Measurements from ENCODE around the gene OAF. TPM values are rescaled to one million over a fixed set of nuclear protein-coding genes. Genes with fewer than 3 reads are reported as not detected.

OAF gene
- total RNA-seq, 1 experiment from 2014 or later = 11.6 TPM

DNA sequence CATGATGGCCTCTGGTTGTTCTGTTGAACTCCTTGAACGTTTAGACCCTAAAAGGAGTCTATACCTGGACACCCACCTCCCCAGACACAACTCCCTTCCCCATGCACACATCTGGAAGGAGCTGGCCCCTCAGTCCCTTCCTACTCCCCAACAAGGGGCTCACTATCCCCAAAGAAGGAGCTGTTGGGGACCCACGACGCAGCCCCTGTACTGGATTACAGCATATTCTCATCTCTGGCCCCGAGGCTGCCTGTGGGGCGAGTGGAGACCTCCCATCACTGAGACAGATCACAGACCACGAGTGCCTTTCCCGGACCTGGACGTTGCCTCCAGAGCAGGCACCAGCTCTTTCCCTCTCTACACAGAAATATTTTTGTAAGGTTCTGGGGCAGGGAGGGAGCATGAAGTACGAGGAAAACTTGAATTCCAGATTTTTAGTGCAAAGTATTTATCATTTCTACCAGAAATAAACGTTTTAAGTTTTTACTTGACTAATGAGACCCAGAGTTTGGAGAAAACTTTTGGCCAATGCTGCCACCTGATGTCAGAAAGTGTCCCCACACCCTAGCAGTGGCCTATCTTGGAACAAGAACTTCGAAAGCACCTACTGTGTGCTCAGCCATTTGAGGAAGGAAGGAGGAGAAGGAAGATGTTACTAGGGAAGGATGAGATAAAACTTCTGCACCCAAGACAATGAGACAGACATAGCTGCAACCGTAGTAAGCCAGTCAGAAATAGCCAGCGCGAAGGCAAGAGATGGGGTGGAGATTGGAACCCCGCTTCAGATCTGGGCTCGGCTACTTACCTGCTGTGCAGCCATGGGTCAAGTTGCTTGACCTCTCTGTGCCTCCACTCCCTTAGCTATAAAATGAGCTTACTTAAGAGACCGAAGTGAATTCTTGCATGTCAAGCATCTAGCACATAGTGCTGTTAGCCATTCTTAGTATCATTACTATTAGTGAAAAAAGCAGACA lies 18.9 kb downstream of the OAF start:
- H3K27me3 ChIP-seq (ENCODE audit: control insufficient read depth, insufficient read depth, low read length) = peaks cover 3% of the 10 kb centered on the region; the same call in 1 of the 2 replicates
- no peaks in the 10 kb centered on the region for H3K36me3 ChIP-seq (replicated peaks; ENCODE audit: control insufficient read depth, insufficient read depth, low read length)
- no peak overlapping the region for H3K4me3 ChIP-seq (ENCODE audit: insufficient read depth, low read depth, low read length)
- DNase-seq = peak; percentile 78

DNA sequence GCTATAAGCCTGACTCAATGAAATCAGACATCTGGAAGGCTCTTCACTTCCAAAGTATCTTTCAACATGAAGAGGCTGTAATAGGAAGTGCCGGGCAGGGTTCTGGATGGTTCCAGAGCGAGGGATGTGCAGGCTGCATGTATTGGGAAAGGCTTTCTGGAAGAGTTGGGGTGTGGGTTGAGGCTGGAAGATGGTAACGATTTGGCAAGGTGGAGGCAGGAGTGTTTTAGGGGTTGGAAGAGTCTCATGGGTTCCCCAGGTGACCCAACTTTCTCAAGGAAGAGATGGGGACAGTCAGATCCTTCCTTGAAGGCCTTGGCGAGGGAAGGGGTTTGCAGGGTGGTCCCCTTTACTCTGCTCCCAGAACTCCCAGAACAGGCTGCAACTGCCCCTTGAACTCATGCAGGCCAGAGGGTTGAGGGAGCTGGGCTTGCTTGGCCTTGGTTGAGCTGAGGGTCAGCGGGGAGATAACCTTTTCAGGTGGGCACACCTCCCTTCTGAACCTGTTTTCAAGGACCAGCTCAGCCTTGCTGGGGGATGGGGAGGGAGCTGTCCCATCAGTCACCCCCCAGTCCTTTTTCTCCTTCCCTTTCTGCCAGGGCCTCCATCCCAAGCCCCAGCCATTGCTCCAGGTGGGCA lies 19.7 kb downstream of the OAF start:
- peaks cover 3% of the 10 kb centered on the region; the same call in 1 of the 2 replicates for H3K27me3 ChIP-seq (ENCODE audit: control insufficient read depth, insufficient read depth, low read length)
- no peak for DNase-seq
- H3K4me3 ChIP-seq (ENCODE audit: insufficient read depth, low read depth, low read length) = no peak overlapping the region
- no peaks in the 10 kb centered on the region for H3K36me3 ChIP-seq (replicated peaks; ENCODE audit: control insufficient read depth, insufficient read depth, low read length)

DNA sequence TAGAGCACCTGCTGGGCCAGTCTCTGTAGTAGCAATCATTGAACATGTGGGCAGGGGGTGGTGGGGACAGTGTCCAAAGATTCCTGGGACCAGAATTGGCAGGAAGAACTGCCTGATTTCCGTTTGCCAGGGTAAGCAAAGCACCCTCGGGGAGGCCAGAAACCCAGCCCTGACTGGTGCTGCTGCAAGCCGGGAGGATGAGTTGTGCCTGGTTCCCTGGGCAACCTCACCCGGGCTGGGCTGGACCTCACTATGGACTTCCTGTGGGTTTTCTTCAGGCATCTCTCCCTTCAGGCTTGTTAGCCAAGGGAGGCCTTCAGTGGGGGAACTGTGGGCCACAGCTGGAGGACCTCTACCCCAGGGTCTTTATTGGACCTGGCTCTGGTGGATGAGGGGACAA lies 21.1 kb downstream of the OAF start:
- Histone ChIP-seq H3K36me3 (replicated peaks; ENCODE audit: control insufficient read depth, insufficient read depth, low read length) (no peaks in the 10 kb centered on the region), H3K27me3 (ENCODE audit: control insufficient read depth, insufficient read depth, low read length) (peaks cover 3% of the 10 kb centered on the region; the same call in 1 of the 2 replicates), H3K4me3 (ENCODE audit: insufficient read depth, low read depth, low read length) (no peak overlapping the region)
- no peak for DNase-seq

DNA sequence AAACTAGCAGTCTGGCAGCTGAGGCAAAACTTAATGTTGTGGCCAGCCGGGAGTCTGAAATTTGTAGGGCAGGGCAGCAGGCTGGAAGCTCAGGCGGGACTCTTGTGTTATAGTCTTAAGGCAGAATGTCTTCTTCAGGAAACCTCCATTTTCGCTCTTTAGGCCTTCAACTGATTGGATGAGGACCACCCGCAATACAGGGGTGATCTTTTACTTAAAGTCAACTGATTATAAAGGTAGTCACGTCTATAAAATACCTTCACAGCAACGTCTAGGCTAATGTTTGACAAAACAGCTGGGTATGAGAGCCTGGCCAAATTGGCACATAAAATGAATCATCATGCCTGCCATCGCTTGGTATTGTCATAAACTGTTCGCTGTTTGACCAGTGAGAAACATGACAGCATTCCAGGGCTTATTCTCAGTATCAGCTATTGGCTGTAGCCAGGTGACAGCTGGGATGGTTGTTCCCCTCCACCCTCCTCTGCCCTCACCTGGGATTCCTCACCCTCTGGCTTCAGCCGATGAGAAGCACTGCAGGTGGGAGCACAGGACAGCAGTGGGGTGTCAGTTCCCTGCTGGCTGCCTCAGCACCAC lies 22.5 kb downstream of the OAF start:
- Histone ChIP-seq H3K27me3 (ENCODE audit: control insufficient read depth, insufficient read depth, low read length) (peaks cover 4% of the 10 kb centered on the region; the same call in 1 of the 2 replicates), H3K4me3 (ENCODE audit: insufficient read depth, low read depth, low read length) (no peak overlapping the region), H3K36me3 (replicated peaks; ENCODE audit: control insufficient read depth, insufficient read depth, low read length) (no peaks in the 10 kb centered on the region)
- no peak for DNase-seq

DNA sequence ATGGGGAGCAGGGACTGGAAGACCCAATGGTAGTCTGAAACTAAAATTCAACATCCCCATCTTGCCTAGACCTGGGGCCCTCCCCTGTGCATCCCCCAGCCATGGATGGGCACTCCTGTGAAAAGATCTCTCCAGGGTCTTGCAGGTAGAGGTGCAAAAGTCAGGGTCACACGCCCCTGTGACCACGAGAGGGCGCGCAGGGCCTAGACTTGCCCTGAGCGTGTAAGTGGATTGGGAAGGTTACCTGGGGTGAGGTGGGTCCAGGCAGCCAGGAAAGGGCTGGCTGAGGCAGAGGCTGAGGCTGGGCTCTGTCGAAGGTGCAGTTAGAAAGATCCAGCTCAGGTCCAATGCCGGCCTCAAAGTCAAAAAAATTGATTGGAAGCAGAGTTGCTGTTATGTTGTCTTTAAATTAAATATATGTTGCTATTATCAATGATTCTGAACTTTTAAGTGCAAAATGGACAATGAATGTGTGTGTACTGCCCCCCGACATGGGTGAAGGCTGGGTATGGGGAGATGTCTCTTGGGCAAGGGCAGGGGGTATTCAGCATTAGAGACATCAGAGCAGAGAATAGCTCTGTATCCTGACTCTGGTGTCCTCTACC lies 24.3 kb downstream of the OAF start:
- no peaks in the 10 kb centered on the region for H3K36me3 ChIP-seq (replicated peaks; ENCODE audit: control insufficient read depth, insufficient read depth, low read length)
- peaks cover 14% of the 10 kb centered on the region for H3K27me3 ChIP-seq (ENCODE audit: control insufficient read depth, insufficient read depth, low read length)
- no peak overlapping the region for H3K4me3 ChIP-seq (ENCODE audit: insufficient read depth, low read depth, low read length)
- DNase-seq = peak; percentile 91

DNA sequence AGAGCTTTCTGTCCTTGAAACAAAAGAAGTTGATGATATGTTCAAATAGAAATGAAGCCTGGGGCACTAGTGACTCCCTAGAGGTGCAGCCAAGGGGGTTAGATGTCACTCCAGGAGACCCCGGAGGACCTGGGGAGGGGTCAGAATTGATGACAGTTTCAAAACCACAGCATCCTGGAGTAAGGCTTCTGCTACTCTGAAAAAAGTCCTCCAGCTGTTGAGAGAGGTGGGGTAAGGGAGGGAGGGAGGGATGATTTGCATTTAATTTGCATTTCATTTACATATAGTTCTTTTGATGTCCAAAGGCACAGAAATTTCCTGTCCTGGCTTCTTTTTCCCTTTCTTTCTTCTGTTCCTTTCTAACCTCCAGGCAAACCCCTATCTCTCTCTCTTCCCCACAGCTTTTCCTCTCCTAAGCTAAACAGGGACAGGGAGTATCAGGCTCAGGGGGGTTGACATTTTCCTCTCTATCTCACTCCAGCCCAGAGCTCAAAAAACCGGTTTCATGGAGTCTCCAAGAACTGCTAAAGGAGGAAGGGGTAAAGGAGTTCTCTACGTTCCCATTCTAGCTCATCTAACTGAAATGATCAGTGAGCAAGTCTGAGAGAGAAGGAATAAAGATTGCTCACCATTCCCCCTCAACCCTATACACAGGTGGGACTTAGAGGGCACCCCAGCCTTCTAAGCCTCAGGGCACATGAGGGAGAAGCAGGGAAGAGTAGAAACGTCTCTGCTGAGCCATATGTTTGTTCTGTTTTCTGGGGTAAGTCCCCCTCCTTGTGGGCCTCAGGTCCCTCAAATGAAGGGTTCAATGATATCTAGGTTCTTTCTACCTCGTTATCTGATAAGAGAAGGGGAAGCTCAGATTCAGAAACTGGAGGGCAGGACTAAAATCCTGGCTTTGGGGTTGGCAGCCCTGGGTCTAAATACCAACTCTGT lies 25.6 kb downstream of the OAF start:
- DNase-seq = no peak
- Histone ChIP-seq H3K4me3 (ENCODE audit: insufficient read depth, low read depth, low read length) (no peak overlapping the region), H3K36me3 (replicated peaks; ENCODE audit: control insufficient read depth, insufficient read depth, low read length) (no peaks in the 10 kb centered on the region), H3K27me3 (ENCODE audit: control insufficient read depth, insufficient read depth, low read length) (peaks cover 24% of the 10 kb centered on the region)

DNA sequence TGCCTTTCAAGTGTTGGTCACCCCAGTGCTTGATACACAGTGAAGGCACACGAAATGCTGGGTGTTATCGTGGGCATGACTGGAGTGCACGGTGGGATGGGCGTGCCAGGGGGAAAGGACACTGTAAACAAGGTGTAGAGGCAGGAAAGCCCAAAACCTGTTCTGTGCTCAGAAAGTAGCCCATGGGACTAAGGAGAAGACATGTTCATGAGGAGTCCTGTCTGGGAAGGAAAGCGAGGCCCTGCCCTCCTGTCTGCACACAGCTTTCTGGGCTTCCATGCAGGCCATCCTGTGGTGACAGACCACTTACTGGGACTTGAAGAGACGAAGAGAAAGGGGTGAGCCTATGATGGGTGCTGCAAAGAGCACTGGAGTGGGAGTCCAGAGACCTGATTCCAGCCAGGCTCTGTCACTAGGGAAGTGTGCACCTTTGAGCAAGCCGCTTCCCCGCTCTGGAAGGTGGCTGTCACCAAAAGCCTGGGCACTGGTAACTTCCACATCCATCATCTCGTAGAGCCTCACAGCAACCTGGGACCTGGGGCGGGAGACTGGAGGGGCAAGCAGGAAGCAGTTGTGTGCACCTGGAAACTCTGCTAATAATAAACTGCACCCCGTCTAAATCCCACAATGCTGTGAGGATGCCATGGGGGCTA lies 28.3 kb downstream of the OAF start:
- H3K36me3 ChIP-seq (replicated peaks; ENCODE audit: control insufficient read depth, insufficient read depth, low read length) = no peaks in the 10 kb centered on the region
- DNase-seq = no peak
- H3K27me3 ChIP-seq (ENCODE audit: control insufficient read depth, insufficient read depth, low read length) = peaks cover 23% of the 10 kb centered on the region
- H3K4me3 ChIP-seq (ENCODE audit: insufficient read depth, low read depth, low read length) = no peak overlapping the region

DNA sequence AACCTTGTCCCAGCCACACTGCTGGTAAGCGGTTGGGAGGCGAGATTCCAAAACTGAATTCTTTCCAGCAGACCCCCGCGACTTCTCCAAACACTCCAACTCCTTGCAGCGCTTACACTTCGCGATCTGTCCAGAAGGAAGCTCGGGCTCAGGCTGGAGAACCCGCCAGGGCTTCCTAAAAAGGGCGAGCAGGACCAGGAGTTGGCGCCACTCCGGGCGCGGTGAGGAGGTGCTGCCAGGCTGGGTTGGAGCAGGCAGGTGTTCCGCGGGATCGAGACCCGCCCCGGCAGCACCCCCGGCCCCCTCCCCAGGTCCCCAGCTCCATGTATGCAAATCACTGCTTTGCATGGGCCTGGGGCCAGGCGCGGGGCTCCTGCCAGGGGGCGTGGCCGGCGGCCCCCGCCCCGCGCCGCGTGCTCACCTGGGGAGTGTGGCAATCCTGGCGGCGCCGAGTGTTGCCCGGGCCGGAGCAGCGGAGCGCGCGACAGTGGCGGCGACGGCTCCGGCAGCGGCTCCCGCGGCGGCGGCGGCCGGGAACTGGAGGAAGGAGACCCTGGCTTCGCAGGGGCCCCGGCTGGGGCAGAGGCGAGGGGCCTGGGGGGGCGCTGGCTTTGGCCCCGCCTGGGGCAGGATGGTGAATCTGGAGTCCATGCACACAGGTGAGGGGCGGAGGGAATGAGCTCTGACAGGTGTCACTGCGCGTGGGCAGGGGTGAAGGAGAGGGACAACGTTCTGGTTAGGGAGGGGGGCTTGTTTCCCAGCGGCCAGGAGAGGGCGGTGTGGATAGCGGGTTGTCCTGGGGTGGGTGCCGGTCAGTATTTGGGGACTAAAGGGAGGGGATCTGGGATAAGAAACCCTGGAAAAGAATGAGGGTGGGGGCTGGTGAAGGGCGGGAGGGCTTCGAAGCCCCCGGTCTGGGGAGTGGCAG lies 29.1 kb downstream of the OAF start, which contains the start of gene POU2F3:
POU2F3 (plus strand) TSS at position 428 of the 928 bp plus-strand sequence; CDS start at position 632, 204 bp downstream.
- no peaks in the 10 kb centered on the region for H3K36me3 ChIP-seq (replicated peaks; ENCODE audit: control insufficient read depth, insufficient read depth, low read length)
- H3K4me3 ChIP-seq (ENCODE audit: insufficient read depth, low read depth, low read length) = peak within 1 kb of the TSS; percentile 41
- peak; percentile 91 for DNase-seq
- peaks cover 23% of the 10 kb centered on the region for H3K27me3 ChIP-seq (ENCODE audit: control insufficient read depth, insufficient read depth, low read length)

DNA sequence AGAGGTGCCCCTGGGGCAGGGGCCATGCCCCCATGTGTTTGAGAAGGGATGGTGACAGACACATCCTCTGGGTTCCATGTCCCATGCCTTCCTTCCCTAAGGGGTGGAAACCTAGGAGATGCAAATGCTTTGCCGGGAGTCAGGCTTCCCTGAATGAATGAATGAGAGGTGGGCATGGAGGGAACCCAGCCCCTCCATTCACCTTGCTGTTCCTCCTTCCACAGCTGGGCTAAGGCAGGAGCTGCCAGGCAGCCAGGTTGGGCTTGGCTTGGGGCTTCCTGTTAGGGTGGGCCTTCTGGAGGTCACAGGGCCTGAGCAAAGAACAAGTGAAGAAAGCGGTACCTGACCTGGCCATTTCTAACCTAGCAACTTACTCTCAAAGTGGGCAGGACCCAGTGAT lies 30.0 kb downstream of the OAF start:
- no peak overlapping the region for H3K4me3 ChIP-seq (ENCODE audit: insufficient read depth, low read depth, low read length)

DNA sequence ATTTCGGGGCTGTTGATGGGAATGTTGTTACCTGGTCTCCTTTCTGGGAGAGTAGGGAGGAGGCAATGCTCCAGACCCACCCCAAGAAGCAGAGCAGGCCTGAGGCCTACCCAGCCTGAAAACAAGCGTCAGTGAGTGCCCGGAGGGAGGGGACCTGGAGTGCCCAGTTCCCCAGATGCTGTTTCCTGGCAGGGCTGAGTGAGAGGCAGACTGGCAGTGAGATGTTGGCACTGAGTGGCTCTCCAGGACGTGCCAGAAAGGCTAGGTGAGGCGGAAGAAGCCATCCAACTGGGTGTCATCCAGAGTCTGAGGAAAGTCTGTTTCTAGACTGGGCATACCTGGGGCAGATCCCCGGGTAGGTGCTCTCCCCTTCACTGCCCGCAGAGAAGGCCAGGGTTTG lies 30.4 kb downstream of the OAF start:
- H3K36me3 ChIP-seq (replicated peaks; ENCODE audit: control insufficient read depth, insufficient read depth, low read length) = no peaks in the 10 kb centered on the region
- no peak for DNase-seq
- peaks cover 23% of the 10 kb centered on the region for H3K27me3 ChIP-seq (ENCODE audit: control insufficient read depth, insufficient read depth, low read length)
- no peak overlapping the region for H3K4me3 ChIP-seq (ENCODE audit: insufficient read depth, low read depth, low read length)

More for the DNA sequence above, 30.0 kb downstream of the OAF start:
- Histone ChIP-seq H3K27me3 (ENCODE audit: control insufficient read depth, insufficient read depth, low read length) (peaks cover 23% of the 10 kb centered on the region), H3K36me3 (replicated peaks; ENCODE audit: control insufficient read depth, insufficient read depth, low read length) (no peaks in the 10 kb centered on the region)
- no peak for DNase-seq

DNA sequence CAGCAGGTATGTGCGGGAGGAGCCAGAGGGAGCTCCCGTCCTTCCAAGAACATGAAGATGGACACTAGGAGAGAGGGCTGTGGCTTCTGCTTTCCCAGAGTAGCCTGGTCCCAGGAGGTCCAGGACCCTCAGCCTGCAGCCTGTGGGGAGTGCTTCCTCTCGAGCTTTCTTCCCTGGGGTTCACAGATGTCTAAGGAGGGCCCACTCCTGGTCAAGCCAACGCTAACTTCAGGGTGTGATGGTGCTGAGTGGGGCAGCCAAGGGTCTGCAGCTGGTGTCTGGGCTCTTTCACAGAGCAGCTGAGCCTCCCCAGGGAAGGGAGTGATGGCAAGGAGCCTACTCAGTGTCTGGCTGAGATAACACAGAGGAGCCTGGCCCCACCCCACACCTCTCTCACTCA lies 32.4 kb downstream of the OAF start:
- DNase-seq = no peak
- Histone ChIP-seq H3K36me3 (replicated peaks; ENCODE audit: control insufficient read depth, insufficient read depth, low read length) (no peaks in the 10 kb centered on the region), H3K27me3 (ENCODE audit: control insufficient read depth, insufficient read depth, low read length) (peaks cover 22% of the 10 kb centered on the region), H3K4me3 (ENCODE audit: insufficient read depth, low read depth, low read length) (no peak overlapping the region)

Measured in H7 (cell line).